ENCODE measurements around the gene KCNE2. TPM values are rescaled to one million over a fixed set of nuclear protein-coding genes. Genes with fewer than 3 reads are reported as not detected.

The KCNE2 gene
- total RNA-seq, 4 donors from 2014 or later, result not detected

DNA sequence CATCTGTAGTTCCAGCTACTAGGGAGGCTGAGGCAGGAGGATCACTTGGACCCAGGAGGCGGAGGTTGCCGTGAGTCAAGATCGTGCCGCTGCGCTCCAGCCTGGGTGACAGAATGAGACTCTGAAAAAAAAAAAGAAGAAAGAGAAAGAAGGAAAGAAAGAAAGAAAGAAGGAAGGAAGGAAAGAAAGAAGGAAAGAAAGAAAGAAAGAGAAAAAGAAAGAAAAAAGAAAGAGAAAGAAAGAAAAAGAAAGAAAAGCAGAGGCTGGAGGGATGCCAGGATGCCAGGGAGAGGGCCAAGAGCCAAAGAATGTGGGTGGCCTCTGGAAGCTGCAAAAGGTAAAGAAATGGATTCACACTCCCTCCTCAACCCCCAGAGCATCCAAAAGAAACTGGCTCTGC is 8.2 kb upstream of the KCNE2 start:
- 95% methylated on average over 5 of the region's 5 CpGs; no CpG with 5 or more reads in 1 of the 2 donors for WGBS, 2 donors (ENCODE audit: low coverage in 1 of 2)
- intact Hi-C loops (cut with DNase I; ENCODE audit: low total_unique reads) (no loop called here), in situ Hi-C loops (cut with MboI; ENCODE audit: low pct_ligation_motif_present in 1 of 4, low pct_unique_long_range_greater_than_20kb in 1 of 4, low sequenced_read_pairs in 3 of 4) (no loop called here)
- TF ChIP-seq POLR2A (IDR thresholded peaks at IDR 0.05) (no peak), EP300 (IDR thresholded peaks at IDR 0.05; ENCODE audit: low read depth) (no peak), POLR2AphosphoS5 (IDR thresholded peaks at IDR 0.05) (no peak)
- TF ChIP-seq, protein P1, sequence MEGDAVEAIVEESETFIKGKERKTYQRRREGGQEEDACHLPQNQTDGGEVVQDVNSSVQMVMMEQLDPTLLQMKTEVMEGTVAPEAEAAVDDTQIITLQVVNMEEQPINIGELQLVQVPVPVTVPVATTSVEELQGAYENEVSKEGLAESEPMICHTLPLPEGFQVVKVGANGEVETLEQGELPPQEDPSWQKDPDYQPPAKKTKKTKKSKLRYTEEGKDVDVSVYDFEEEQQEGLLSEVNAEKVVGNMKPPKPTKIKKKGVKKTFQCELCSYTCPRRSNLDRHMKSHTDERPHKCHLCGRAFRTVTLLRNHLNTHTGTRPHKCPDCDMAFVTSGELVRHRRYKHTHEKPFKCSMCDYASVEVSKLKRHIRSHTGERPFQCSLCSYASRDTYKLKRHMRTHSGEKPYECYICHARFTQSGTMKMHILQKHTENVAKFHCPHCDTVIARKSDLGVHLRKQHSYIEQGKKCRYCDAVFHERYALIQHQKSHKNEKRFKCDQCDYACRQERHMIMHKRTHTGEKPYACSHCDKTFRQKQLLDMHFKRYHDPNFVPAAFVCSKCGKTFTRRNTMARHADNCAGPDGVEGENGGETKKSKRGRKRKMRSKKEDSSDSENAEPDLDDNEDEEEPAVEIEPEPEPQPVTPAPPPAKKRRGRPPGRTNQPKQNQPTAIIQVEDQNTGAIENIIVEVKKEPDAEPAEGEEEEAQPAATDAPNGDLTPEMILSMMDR (IDR thresholded peaks at IDR 0.05), result no peak
- H3K36me3 ChIP-seq, result no peaks in the 10 kb centered on the region
- no peaks in the 10 kb centered on the region for H3K4me1 ChIP-seq
- no peaks in the 10 kb centered on the region for H3K9me3 ChIP-seq
- no peak overlapping the region for H3K4me3 ChIP-seq
- H3K27me3 ChIP-seq, result peaks cover 4% of the 10 kb centered on the region
- H3K27ac ChIP-seq, result no peak overlapping the region
- peak; percentile 1 for DNase-seq

DNA sequence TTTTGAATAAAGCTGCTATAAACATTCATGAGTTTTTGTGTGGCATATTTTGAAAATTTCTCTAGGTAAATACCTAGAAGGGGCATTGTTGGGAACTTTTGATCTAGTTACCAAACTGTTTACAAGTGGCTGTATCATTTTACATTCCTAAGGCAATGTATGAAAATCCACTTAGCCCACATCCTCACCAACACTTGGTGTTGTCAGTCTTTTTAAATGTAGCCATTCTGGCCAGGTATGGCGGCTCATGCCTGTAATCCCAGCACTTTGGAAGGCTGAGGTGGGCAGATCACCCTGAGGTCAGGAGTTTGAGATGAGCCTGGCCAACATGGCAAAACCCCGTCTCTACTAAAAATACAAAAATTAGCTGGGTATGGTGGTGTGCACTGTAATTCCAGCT is 5.9 kb upstream of the KCNE2 start:
- Histone ChIP-seq H3K4me3 (no peak overlapping the region), H3K4me1 (no peaks in the 10 kb centered on the region), H3K27ac (no peak overlapping the region), H3K36me3 (no peaks in the 10 kb centered on the region), H3K27me3 (peaks cover 10% of the 10 kb centered on the region), H3K9me3 (no peaks in the 10 kb centered on the region)
- DNase-seq, result no peak
- intact Hi-C loops (cut with DNase I; ENCODE audit: low total_unique reads) (no loop called here), in situ Hi-C loops (cut with MboI; ENCODE audit: low pct_ligation_motif_present in 1 of 4, low pct_unique_long_range_greater_than_20kb in 1 of 4, low sequenced_read_pairs in 3 of 4) (no loop called here)
- TF ChIP-seq POLR2AphosphoS5 (IDR thresholded peaks at IDR 0.05), result no peak
- no peak for TF ChIP-seq EP300 (IDR thresholded peaks at IDR 0.05; ENCODE audit: low read depth)
- TF ChIP-seq, protein P1 (IDR thresholded peaks at IDR 0.05), result no peak
- TF ChIP-seq POLR2A (IDR thresholded peaks at IDR 0.05), result no peak
- whole genome bisulfite sequencing, 2 donors (ENCODE audit: low coverage in 1 of 2), result 93% methylated on average over 2 of the region's 2 CpGs; no CpG with 5 or more reads in 1 of the 2 donors

DNA sequence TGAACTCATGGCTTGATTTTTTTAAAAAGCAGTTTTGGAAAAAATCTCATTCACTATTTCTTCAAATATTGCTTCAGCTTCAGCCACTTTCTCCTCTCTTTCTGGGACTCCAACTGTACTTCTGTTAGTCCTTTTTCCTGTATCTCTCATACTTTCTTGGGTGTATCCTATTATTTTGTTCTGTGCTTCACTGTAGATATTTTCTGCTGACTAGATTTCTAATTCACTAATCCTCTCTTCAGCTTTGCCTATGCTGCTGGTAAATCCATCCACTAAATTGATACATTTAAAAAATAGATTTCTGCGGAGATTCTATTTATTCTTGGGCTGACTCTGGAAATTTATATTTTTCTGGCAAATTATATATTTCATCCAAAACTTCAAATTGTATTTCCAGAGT is 4.9 kb upstream of the KCNE2 start:
- 97 to 100% methylated on average over 1 of the region's 1 CpG for WGBS, 2 donors (ENCODE audit: low coverage in 1 of 2)
- Histone ChIP-seq H3K4me1 (peaks cover 0 to under 1% (median 0%) of the 10 kb centered on the region in 4 donors), H3K27me3 (peaks cover 10% of the 10 kb centered on the region), H3K4me3 (no peak overlapping the region), H3K36me3 (no peaks in the 10 kb centered on the region), H3K27ac (no peak overlapping the region), H3K9me3 (no peaks in the 10 kb centered on the region)
- TF ChIP-seq POLR2A (IDR thresholded peaks at IDR 0.05), result no peak
- TF ChIP-seq, protein P1 (IDR thresholded peaks at IDR 0.05), result no peak
- TF ChIP-seq POLR2AphosphoS5 (IDR thresholded peaks at IDR 0.05), result no peak
- no peak for TF ChIP-seq EP300 (IDR thresholded peaks at IDR 0.05; ENCODE audit: low read depth)
- no peak for DNase-seq
- in situ Hi-C loops (cut with MboI; ENCODE audit: low pct_ligation_motif_present in 1 of 4, low pct_unique_long_range_greater_than_20kb in 1 of 4, low sequenced_read_pairs in 3 of 4) (no loop called here), intact Hi-C loops (cut with DNase I; ENCODE audit: low total_unique reads) (no loop called here)

- WGBS, 2 donors (ENCODE audit: low coverage in 1 of 2), result 85 to 88% methylated on average over 12 of the region's 12 CpGs
- intact Hi-C loops (cut with DNase I; ENCODE audit: low total_unique reads), result no loop called here
- no peak for TF ChIP-seq EP300 (IDR thresholded peaks at IDR 0.05; ENCODE audit: low read depth)
- TF ChIP-seq POLR2AphosphoS5 (IDR thresholded peaks at IDR 0.05), result no peak
- TF ChIP-seq, protein P1 (IDR thresholded peaks at IDR 0.05), result no peak
- TF ChIP-seq POLR2A (IDR thresholded peaks at IDR 0.05), result no peak
- no peak for DNase-seq
- peaks cover 0 to 4% (median 0%) of the 10 kb centered on the region in 4 donors for H3K4me1 ChIP-seq
- H3K36me3 ChIP-seq, result no peaks in the 10 kb centered on the region
- no peak overlapping the region for H3K4me3 ChIP-seq
- no peak overlapping the region for H3K27ac ChIP-seq
- in situ Hi-C loops (cut with MboI; ENCODE audit: low pct_ligation_motif_present in 1 of 4, low pct_unique_long_range_greater_than_20kb in 1 of 4, low sequenced_read_pairs in 3 of 4), result no loop called here
- no peaks in the 10 kb centered on the region for H3K9me3 ChIP-seq
- H3K27me3 ChIP-seq, result peaks cover 10% of the 10 kb centered on the region
Observed at GRCh38 chr21:34360488-34361241, 3.1 kb upstream of the KCNE2 start.
